Ectodermal cell (in vitro differentiated cells): ENCODE measurements around the gene TBC1D1.

Experiments used
- H3K27ac ChIP-seq: 2 replicates; pipeline ENCODE4 v1.7.0; 2013; ENCODE audit warnings: mild to moderate bottlenecking, low read depth, low read length; ENCODE audit not compliant: insufficient read depth, poor library complexity, severe bottlenecking
- H3K27me3 ChIP-seq: 2 replicates; pipeline ENCODE4 v1.7.0; 2013; ENCODE audit warnings: mild to moderate bottlenecking, low read length; ENCODE audit not compliant: insufficient read depth, control insufficient read depth, poor library complexity, severe bottlenecking
- H3K36me3 ChIP-seq: one replicate; pipeline ENCODE4 v1.7.0; 2013; ENCODE audit warnings: low read length; ENCODE audit not compliant: control insufficient read depth, insufficient read depth
- H3K4me1 ChIP-seq: one replicate; pipeline ENCODE4 v1.7.0; 2013; ENCODE audit warnings: low read length; ENCODE audit not compliant: control insufficient read depth, insufficient read depth
- H3K4me3 ChIP-seq: 2 replicates; pipeline ENCODE4 v1.7.0; 2013; ENCODE audit warnings: low read depth, low read length, control low read depth; ENCODE audit not compliant: insufficient read depth
- H3K9me3 ChIP-seq: 2 replicates; pipeline ENCODE4 v1.7.0; 2013; ENCODE audit warnings: mild to moderate bottlenecking, low read length, moderate library complexity; ENCODE audit not compliant: control insufficient read depth
- WGBS, 2 experiments: methylation state at CpG; one replicate each; pipeline ENCODE4 v1.1.7; 2013; ENCODE audit warnings: missing lambda C conversion rate in 2 of 2; 5-methylcytosine and 5-hydroxymethylcytosine counted together

The TBC1D1 gene

DNA sequence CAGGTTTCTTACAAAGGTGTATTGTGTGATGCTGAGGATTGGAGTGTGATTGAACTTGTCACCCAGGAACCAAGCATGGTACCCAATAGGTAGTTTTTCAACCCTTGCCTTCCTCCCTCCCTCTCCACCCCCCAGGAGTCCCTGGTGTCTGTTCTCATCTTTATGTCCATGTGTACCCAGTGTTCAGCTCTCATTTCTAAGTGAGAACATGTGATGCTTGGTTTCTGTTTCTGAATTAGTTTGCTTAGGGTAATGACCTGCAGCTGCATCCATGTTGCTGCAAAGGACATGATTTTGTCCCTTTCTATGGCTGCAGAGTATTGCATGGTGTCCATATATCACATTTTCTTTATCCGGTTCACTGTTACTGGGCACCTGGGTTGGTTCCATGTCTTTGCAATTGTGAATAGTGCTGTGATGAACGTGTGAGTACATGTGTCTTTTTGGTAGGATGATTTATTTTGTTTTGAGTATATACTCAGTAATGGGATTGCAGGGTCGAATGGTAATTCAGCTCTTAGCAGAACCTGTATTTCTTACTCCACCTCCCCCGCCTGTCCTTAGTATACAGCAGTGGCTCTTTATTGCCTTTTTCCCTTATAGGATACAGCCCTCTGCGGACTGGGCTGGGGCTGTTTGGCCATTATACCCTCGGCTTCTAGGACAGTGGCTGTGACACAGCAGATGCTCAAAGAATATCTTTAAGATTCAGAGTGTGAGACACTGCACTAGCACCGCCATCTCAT, 214.8 kb downstream of the TBC1D1 start:
- Histone ChIP-seq H3K27ac (no peak overlapping the region), H3K9me3 (no peaks in the 10 kb centered on the region), H3K36me3 (peaks cover 3% of the 10 kb centered on the region), H3K4me1 (peaks cover 18% of the 10 kb centered on the region), H3K27me3 (no peaks in the 10 kb centered on the region), H3K4me3 (no peak overlapping the region)
- 91 to 93% methylated on average over 7 of the region's 7 CpGs for WGBS, 2 experiments

DNA sequence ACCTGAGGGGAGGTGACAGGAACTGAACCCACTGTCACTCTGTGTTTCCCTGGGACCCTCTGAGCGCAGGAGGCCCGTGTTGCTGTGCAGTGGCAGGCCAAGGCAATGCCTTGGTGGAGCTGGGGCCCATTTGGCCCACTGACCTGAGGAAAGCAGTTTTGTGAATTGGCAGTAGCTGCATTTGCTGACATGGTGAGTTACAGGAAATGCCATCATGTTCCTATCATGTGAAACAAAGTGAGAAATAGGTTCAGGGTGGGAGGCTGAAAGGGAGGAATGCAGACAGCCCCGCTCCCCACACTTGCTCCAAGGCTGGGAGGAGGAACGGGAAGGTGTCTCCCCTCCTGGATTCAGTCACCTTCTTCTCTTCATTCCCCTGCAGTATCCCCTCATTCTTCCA, 215.4 kb downstream of the TBC1D1 start:
- H3K27me3 ChIP-seq = no peaks in the 10 kb centered on the region
- no peak overlapping the region for H3K4me3 ChIP-seq
- peaks cover 3% of the 10 kb centered on the region for H3K36me3 ChIP-seq
- H3K9me3 ChIP-seq = no peaks in the 10 kb centered on the region
- H3K27ac ChIP-seq = no peak overlapping the region
- H3K4me1 ChIP-seq = peaks cover 24% of the 10 kb centered on the region
- WGBS, 2 experiments = 88 to 93% methylated on average over 4 of the region's 4 CpGs

DNA sequence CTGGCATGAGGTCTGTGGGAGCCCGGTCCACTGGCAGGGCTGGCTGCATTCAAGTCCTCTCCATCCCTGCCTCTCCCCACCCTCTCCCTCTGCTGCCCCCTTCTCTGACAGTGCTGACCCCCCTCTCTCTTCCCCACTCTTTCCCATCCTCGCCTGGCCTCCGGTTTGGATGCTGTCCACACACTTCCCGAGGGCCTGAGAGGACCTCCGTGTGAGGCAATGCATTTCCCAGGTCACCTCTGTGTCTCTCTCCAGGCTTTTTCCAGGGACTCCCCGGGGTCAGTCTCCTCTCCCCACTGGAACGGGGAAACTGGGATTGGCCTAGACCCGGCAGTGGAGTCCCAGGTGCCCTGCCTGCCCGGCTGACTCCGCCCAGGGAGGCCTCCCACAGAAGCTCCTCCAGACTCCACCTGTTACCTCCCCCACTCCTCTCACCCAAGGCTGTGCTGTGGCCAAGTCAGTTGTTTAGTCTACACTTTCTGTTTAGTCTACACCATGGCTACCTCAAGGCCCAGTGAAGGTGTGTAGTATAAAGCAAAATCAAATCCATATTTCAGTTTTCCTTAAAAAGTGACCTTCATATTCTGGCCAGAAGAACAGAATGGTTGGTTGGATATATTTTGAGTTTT, 216.1 kb downstream of the TBC1D1 start:
- Histone ChIP-seq H3K4me1 (peaks cover 31% of the 10 kb centered on the region), H3K27me3 (no peaks in the 10 kb centered on the region), H3K4me3 (no peak overlapping the region), H3K27ac (no peak overlapping the region), H3K9me3 (no peaks in the 10 kb centered on the region), H3K36me3 (peaks cover 3% of the 10 kb centered on the region)
- 92 to 93% methylated on average over 10 of the region's 10 CpGs for WGBS, 2 experiments

DNA sequence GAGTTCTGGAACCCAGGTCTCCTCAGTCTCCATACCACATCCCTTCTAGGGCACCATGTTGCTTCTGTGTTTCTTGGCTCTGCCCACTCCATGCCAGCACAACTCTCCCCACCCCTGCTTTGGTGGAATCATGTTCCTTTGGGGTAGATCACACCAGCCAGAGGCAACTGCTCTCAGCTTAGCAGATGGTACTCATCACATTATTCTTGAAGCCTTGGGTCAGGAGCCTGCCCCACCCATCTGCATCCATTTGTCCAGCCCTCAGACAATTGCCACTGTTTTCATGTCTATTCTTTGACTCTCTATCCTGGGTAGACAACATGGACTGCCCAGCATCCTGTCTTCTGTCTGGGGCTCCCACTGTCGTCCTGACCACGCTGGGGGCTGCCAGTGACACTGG, 216.9 kb downstream of the TBC1D1 start:
- 87 to 93% methylated on average over 2 of the region's 2 CpGs for WGBS, 2 experiments
- H3K9me3 ChIP-seq = no peaks in the 10 kb centered on the region
- H3K27me3 ChIP-seq = no peaks in the 10 kb centered on the region
- H3K36me3 ChIP-seq = peaks cover 3% of the 10 kb centered on the region
- no peak overlapping the region for H3K4me3 ChIP-seq
- H3K4me1 ChIP-seq = peaks cover 32% of the 10 kb centered on the region
- no peak overlapping the region for H3K27ac ChIP-seq

DNA sequence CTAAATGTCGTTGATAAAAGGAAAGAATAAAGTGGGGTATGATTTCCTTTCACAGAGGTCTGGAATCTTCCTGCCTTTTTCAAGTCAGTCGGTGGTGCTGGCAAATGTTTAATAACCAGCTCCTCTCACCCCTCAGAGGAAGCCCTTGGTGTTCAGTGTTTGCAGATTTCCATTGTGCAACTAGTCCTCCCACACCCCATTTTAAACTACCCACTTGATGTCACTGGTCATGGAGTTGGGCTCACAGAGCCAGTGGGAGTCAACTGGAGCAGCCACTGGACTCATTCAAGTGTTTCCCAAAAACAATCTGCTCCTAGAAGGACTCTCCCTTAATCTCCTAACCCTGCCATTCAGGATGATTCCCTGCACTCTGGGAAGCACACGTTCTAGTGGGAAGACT, 218.5 kb downstream of the TBC1D1 start:
- Histone ChIP-seq H3K4me3 (no peak overlapping the region), H3K36me3 (no peaks in the 10 kb centered on the region), H3K9me3 (no peaks in the 10 kb centered on the region), H3K4me1 (peaks cover 43% of the 10 kb centered on the region), H3K27me3 (no peaks in the 10 kb centered on the region), H3K27ac (peak overlapping the region; percentile 64)
- 75 to 88% methylated on average over 3 of the region's 3 CpGs for WGBS, 2 experiments

DNA sequence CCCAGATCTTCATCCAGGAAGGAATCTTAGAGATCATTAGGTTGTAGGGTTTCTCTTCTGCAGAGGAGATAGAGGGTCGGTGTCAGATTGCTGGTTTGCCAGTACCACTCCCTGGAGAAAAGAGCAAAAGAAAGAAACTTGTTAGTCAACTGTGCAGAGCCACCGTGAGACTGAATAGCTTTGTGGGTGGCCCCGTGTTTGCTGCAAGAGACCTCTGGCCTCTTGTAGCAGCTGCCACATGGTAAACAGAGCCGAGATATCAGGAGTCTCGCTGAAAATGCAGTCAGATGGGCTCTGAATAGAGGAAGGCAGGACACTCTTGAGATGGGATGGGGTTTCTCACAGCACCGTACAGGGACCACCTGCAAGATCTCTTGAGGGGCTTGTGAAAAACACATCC, 219.0 kb downstream of the TBC1D1 start:
- Histone ChIP-seq H3K36me3 (no peaks in the 10 kb centered on the region), H3K4me3 (no peak overlapping the region), H3K4me1 (peaks cover 48% of the 10 kb centered on the region), H3K27ac (peak overlapping the region; percentile 64), H3K9me3 (no peaks in the 10 kb centered on the region), H3K27me3 (no peaks in the 10 kb centered on the region)
- WGBS, 2 experiments = 17 to 22% methylated on average over 6 of the region's 6 CpGs

DNA sequence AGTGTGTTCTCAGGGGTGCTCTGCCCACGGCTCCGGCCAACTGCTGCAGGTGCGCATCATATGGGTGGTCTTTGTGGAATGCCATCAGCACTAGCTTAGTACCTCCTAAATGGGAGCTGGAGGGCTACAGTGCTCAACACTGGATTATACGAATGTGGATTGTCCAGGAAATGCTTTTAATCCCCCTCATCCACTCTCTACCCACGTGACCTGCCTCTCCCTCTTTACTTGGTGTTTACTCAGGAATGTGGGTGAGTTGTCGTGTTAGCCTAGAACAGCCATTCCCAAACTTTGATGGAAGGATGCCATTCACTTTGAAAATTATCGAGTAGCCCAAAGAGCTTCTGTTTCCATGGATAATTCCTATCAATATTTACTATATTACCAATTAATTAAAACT, 220.1 kb downstream of the TBC1D1 start:
- H3K27ac ChIP-seq = no peak overlapping the region

DNA sequence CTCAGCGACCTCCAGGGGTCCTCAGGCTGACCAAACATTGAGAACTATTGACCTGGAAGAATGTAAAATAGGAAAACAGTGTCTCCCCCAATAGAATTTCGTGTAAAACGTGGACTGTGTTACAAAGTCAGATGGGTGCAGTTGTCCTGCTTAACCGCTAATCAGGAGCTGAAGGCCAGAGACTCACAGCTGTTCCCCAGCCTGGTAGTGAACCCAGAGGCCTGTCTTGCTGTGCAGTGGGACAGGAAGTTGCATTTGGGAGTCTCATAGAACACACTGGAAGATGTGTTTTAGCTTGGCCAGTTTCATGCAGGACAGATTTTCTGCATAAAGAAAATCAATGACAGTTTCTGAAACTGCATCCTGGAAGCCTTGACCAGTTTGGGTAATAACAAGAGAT, 220.8 kb downstream of the TBC1D1 start:
- no peak overlapping the region for H3K27ac ChIP-seq
- H3K36me3 ChIP-seq = no peaks in the 10 kb centered on the region
- 87 to 89% methylated on average over 4 of the region's 4 CpGs for WGBS, 2 experiments
- no peaks in the 10 kb centered on the region for H3K27me3 ChIP-seq
- H3K9me3 ChIP-seq = no peaks in the 10 kb centered on the region
- H3K4me3 ChIP-seq = no peak overlapping the region
- peaks cover 61% of the 10 kb centered on the region for H3K4me1 ChIP-seq

More for the DNA sequence above, 220.1 kb downstream of the TBC1D1 start:
- H3K4me3 ChIP-seq = no peak overlapping the region
- H3K4me1 ChIP-seq = peaks cover 57% of the 10 kb centered on the region
- no peaks in the 10 kb centered on the region for H3K36me3 ChIP-seq
- no peaks in the 10 kb centered on the region for H3K27me3 ChIP-seq
- WGBS, 2 experiments = 94% methylated on average over 6 to 7 of the region's 7 CpGs
- H3K9me3 ChIP-seq = no peaks in the 10 kb centered on the region

DNA sequence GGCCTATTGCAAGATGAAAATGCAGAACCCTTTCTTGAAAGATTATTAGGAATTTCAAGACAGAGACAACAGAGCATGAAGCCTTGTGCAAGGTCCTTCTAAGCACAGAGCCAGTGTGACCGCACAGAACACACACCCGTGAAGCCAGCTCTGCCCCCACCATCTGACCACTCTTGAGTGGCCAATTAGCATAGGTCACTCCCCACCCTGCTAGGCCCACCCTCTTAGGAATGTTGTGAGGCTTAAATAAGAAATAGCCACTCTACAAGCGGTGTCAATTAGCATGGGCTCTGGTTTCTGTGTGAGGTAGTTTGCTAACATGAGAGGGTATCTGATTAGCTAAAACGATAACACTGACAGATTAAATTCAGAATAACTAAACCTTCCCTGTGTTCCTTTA, 222.2 kb downstream of the TBC1D1 start:
- H3K4me3 ChIP-seq = no peak overlapping the region
- H3K9me3 ChIP-seq = no peaks in the 10 kb centered on the region
- H3K27me3 ChIP-seq = no peaks in the 10 kb centered on the region
- 67 to 77% methylated on average over 4 of the region's 4 CpGs for WGBS, 2 experiments
- H3K4me1 ChIP-seq = peaks cover 61% of the 10 kb centered on the region
- H3K27ac ChIP-seq = no peak overlapping the region
- peaks cover 6% of the 10 kb centered on the region for H3K36me3 ChIP-seq

DNA sequence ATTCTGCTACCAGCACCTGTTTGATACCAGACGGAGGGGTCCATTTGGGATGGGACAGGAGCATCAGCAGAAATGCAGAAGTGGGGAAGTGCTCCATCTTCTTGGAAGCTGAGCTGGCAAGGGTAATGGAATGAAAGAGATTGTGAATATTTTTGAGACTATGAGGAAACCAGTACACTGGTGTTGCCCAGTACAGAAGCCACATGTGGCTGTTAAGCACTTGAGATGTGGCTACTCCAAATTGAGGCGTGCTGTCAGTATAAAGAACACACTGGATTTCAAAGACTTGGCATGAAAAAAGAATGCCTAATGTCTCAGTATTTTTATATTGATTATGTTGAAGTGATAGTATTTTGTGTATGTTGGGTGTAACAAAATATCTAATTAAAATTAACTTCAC, 222.7 kb downstream of the TBC1D1 start:
- Histone ChIP-seq H3K27me3 (no peaks in the 10 kb centered on the region), H3K4me1 (peaks cover 61% of the 10 kb centered on the region), H3K36me3 (peaks cover 10% of the 10 kb centered on the region), H3K27ac (no peak overlapping the region), H3K9me3 (no peaks in the 10 kb centered on the region), H3K4me3 (no peak overlapping the region)
- 96 to 97% methylated on average over 2 of the region's 2 CpGs for WGBS, 2 experiments
